HG03025 (cell line): Measurements from ENCODE around the gene SURF2.
"Not testable (repeated sequence)": the region's sequence is repeated elsewhere in the genome, so short reads cannot be mapped to it uniquely, and the experiment has no call there.

Experiments
- ATAC-seq: cut with Tn5 transposase; IDR thresholded peaks from one replicate; pipeline ENCODE4 v1.9.1; 2021; ENCODE audit warnings: mild to moderate bottlenecking, moderate library complexity; ENCODE audit not compliant: unreplicated experiment, low FRiP score

Gene SURF2

DNA sequence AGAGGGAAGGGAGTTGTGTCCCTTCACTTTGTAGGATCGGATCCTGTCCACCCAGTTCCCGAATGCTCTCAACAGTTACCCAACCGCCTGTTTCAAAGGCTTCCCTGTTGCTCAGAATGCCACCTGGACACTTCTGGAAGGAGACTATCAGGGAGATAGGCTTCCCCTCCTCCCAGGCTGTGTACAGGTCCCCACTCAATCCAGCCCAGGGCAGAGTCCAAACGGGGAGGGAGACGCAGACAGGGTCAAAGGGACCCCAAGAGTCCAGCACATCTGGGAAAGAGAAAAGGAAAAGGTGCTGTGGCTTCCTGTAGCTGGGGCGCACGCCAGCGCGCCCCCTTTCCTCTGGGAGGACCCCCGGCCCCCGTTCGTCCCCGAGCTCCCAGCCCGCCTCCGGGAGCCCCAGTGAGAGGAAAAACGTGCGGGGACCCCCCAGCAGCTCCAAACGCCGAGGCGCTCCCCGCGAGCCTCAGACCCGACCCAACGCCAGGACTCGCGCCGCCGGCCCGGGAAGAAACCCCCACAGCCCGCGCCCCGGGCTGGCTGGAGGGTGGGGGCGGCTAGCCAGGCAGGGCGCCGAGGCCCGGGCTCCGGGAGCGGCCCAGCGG, 18.9 kb downstream of the SURF2 start:
- ATAC-seq = peak; percentile 5

DNA sequence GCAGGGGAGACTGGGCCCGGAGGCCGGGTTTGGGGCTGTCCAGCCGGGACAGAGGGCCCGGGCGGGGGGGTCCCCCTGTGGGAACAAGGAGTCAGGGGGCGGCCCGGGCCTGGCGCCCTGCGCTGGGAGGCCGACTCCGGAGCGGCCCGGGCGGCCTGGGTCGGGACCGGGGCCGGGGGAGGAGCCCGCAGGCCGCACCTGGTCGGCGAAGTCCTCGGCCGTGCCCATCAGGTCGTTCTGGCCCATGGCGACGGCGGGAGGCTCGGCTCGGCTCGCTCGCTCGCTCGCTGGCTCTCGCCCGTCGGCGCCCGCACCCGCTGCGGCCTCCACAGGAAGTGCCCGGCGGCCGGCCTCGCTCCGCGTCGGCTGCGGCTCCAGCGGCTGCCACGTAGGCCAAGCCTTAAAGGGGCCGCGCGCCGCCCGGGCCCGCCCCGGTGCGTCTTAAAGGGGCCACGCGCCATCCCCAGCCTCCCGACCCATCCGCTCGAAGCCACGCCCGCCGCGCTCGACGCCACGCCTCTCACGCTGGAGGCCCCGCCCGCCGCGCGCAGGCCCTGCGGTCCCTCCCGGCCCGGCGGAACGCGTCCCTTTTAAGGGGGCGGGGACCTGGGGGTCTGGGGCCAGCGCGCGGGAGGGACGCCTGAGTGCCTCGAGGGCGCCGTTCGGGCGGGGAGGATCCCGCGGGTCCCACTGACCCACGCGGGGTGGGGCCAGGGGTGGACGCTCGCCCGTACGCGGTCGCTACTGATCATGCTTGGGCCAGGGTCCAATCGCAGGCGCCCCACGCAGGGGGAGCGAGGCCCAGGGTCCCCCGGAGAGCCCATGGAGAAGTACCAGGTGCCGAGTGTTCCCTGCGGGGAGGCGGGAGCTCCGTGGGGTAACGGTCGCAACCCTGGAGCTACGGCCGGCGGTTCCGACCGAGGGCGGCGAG, 19.6 kb downstream of the SURF2 start, which contains the start of the genes STKLD1 and SURF4:
STKLD1 (plus strand) TSS at position 643 of the 931 bp plus-strand sequence; CDS start at position 751, 108 bp downstream.
SURF4 (minus strand) TSS at position 337 of the 931 bp plus-strand sequence; CDS start at position 246, 91 bp downstream.
- ATAC-seq = peak; percentile 80

DNA sequence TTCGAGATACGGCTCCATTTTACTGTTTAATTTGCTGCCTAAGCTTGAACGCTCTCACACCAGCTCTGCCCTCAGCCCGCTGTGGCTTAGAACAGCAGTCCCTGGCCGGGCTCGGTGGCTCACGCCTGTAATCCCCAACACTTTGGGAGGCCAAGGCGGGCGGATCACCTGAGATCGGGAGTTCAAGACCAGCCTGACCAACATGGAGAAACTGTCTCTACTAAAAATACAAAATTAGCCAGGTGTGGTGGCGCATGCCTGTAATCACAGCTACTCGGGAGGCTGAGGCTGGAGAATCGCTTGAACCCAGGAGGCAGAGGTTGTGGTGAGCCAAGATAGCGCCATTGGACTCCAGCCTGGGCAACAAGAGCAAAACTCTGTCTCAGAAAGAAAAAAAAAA, 20.9 kb downstream of the SURF2 start:
- not testable (repeated sequence) for ATAC-seq

DNA sequence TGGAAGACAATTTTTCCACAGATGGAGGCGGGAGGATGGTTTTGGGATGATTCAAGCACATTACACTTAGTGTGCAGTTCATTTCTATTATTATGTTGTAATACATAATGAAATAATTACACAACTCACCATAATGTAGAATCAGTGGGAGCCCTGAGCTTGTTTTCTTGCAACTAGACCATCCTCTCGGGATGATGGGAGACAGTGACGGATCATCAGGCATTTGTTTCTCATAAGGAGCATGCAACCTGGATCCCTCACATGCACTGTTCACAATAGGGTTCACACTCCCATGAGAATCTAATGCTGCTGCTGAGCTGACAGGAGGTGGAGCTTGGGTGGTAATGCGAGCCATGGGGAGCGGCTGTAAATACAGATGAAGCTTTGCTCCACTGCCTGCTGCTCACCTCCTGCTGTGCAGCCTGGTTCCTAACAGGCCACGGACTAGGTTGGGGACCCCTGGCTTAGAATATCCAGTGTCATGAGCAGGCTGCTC, 21.4 kb downstream of the SURF2 start:
- no peak for ATAC-seq

DNA sequence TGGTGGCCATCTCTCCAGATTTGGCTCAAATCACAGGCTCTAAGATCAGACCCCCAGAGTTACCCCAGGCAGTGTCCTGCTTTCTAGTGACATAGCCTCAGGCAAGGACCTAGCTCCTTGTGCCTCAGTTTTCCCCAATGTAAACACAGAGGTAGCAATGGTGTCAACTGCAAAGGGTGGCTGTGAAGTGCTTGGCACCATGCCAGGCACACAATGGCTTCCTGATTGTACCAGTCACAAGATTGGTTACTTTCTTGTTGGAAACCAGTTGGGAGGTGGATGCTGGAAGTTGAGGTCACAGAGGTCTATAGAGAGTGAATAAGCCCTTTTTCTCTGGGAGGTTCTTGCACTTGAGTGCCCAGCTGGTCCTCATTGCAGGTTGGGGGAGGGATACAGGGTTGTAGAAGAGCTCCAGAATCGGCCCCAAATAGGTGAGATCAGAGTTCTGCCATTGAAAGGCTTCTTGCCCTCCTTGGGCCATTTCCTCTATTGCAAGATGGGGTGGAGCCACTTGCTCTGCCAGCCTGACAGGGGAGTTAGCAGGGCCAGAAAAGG, 22.1 kb downstream of the SURF2 start:
- no peak for ATAC-seq

DNA sequence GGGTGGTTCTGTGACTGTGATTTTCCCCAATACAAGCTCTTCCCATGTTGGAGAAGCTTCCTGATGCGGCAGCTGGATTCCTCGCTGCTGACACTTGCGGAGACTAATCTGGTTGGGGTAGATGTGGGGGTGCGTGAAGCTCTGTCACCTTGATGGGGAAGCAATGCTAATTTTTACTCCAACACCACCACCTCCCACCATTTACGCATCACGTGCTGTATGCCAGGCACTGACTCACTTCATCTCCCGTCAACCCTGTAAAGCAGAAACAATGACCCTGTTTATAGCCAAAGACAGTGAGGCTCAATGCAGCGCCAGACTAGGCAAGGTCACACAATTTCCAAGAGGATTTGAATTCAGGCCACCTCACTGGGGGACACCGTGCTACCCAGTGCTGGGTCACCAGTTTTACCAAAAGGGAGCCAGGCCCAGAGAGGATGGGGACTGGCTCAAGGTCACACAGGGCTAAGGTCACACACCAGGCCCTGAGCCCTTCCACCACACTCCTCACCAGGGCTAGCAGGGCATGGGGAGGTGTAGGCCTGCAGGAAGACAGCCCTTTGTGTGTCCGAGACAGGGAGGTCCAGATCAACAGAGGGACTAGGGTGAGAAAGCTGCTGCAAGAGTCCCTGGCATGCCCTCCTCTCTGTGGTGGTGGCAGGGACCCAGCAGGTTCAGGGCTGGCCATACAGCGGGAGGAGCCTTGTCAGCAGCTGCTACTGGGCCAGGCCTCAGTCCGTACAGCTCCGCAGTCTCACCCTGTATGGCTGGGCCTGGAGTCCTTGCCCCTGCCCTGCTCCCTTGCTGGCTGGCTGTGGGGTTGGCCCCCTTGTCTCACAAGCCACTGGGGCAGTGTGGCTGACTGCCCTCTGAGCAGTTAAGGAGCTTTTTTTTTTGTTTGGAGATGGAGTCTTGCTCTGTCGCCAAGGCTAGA, 23.1 kb downstream of the SURF2 start:
- no peak for ATAC-seq

DNA sequence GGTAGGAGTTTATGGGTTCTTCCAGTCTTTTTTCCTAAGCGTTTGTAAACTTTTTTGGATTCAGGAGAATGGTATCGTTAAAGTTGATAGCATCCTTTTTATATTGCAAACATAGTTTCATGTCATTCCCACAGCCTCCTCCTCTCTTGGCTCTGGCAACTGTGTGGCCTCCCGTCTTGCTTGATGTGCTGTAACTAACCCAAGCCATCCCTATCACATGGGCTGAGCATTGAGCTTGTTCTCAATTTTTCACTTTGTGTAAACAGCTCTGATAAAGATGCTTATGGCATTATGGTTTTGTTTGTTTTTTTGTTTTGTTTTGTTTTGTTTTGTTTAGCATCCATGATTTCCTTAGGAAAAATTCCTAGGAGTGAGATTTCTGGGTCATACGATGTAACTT, 24.4 kb downstream of the SURF2 start:
- no peak for ATAC-seq

DNA sequence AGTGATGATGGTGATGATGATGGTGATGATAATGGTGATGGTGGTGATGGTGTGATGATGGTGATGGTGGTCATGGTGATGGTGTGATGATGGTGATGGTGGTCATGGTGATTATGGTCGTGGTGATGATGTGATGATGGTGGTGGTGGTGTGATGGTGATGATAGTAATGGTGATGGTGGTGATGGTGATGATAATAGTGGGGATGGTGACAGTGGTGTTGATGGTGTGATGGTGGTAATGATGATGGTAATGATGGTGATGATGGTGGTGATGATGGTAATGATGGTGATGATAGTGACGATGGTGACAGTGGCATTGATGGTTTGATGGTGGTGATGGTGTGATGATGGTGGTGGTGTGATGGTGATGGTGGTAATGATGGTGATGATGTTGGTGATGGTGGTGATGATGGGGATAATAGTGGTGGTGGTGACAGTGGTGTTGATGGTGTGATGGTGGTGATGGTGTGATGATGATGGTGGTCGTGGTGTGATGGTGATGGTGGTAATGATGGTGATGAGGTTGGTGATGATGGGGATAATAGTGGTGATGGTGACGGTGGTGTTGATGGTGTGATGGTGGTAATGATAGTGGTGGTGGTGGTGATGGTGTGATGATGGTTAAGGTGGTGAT, 26.3 kb downstream of the SURF2 start:
- ATAC-seq = no peak

DNA sequence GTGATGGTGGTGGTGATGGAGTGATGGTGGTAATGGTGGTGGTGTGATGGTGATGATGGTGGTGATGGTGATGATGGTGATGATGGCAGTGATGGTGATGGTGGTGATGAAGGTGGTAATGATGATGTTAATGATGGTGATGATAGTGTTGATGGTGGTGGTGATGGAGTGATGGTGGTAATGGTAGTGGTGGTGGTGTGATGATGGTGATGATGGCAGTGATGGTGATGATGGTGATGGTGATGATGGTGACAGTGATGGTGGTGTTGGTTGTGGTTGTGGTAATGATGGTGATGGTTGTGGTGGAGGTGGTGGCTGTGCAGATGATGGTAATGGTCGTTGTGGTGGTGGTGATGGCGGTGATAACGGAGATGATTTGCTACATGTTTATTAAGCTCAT, 27.1 kb downstream of the SURF2 start:
- ATAC-seq = no peak

DNA sequence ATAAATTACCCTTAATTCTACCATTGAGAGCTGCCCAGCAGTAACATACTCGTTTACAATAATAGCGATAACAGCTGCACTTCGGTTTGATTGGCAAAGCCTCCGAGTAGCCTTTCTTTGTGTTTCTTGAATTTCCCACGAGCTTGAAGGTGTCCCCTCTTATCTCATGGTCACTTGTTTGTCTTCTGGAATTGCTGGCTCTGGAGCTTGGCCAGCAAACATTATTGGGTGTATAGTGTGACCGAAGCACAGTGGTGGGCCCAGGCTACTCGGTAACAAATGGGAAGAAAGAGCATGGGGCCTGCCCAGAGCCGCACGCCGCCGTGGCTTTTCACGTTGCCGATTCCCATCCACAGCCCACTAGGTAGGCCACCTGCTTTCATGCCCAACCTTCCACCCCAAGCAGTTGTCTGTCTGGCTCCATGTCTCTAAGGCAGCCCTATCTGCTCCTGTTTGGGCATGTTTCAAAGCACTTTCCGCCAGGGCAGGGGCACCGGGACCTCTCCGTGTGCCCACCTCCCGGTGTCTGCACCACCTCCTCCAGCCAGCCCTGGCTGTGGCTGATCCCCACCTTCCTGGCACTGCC, 28.5 kb downstream of the SURF2 start:
- no peak for ATAC-seq

DNA sequence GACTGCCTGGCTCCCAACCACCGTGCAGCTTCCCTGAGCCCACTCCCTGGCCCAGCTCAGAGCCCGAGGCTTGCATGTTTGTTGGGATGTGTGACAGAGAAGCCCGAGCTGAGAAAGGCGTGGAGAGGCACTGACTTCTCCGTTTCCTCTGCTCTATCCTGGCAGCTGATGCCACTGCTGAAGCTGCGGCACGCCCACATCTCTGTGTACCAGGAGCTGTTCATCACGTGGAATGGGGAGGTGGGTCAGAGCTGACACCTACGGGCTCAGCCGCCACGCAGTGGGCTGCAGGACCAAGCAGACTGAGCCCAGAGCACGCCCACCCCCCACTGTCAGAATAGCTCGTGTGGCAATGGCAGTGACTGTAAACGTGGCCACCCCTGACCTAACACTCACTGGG, 29.1 kb downstream of the SURF2 start:
- no peak for ATAC-seq

DNA sequence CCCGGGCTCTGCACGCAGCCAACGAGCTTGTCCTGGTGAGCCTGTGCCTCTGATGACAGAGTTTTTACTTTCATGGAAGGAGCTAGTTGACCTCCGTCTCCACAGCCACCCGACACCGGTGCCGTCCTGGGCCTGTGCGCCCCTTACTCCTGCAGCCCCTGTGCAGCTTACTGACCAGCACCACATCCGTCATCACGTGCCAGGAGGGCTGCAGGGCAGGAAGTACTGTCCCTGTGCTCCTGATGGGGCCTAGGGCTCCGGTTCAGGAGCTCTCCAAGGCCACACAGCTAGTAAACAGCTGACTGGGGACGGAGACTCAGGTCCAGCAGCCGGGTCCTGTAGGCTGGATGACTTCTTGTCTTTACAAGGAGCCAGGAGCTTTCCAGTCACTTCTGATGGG, 30.0 kb downstream of the SURF2 start:
- ATAC-seq = no peak

DNA sequence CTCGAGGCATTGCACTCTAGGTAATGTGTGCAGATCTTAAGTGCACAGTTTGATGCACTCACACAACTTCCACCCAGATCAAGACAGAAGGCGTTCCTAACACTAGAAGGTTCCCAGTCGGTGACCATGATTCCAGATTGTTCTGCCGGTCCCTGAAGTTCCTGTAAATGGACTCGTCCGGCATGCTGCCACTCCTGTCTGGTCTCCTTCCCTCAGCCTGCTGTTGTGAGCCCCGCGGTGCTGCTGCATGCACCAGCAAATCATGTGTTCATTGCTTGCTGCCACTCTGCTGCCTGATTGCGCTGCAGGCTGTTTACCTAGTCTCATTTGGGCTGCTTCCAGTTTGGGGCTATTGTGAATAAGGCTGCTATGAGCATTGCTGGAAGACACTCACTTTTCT, 31.3 kb downstream of the SURF2 start:
- no peak for ATAC-seq

DNA sequence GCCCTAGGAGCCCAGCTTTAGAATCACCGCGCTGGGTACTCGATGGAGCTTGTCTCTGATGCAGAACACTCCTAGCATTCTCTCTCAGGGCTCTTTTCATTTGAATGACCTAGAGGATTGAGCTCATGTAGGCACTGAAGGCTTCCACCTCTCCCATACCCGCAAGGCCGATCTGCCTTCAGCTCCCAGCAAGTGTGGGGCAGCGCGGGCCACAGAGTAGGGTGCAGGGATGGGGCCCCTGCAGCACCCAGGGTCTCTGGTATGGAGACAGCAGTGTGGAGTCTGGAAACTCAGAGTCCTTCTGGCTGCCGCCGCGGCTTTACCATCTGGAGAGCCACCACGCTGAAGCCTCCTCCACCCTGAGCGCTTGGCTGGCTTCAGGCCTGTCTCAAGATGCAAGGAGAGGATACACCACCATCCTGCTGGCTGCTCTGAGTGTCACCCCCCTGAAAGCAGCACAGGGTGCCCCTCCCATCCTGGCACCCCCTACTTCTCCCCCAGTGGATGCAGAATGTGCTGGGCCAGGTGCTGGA, 32.7 kb downstream of the SURF2 start:
- ATAC-seq = no peak

DNA sequence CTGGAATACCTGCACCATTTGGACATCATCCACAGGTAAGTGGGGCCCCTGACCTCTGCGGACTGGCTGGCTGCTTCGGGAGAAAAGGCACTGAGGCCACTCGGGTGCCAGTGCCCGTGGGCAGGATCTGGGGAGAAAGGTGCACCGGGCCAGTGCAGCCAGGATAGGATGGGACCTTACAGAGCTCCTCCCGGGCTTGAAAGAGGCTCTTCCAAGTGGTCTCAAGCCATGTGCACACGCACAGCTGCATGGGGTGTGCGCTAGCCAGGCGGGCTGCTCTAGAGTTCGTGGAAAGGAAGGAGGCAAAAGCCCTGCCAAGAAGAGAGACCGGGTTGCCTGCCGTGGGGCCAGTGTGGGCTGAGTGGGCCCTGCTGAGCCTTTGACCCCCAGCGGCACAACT, 33.2 kb downstream of the SURF2 start:
- ATAC-seq = no peak

DNA sequence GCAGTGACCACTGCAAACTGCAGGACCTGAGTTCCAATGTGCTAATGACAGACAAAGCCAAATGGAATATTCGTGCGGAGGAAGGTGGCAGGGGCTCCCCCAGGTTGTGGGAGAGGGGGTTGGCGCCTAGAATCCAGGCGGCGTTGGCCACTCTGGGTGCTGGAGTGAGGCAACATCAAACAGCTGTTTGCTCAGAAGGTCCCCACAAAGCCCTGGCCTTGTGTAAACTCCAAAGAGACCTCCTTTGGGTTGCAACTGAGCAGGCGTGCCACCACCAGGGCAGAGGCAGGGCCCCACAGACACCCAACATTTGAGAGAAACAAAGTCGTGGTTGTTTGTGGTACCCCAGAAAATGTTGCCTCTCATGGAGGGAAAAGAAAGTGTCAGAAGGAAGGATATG, 34.4 kb downstream of the SURF2 start:
- ATAC-seq = no peak

DNA sequence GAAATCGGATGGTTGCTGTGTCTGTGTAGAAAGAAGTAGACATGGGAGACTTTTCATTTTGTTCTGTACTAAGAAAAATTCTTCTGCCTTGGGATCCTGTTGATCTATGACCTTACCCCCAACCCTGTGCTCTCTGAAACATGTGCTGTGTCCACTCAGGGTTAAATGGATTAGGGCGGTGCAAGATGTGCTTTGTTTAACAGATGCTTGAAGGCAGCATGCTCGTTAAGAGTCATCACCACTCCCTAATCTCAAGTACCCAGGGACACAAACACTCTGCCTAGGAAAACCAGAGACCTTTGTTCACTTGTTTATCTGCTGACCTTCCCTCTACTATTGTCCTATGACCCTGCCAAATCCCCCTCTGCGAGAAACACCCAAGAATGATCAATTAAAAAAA, 35.1 kb downstream of the SURF2 start:
- not testable (repeated sequence) for ATAC-seq

DNA sequence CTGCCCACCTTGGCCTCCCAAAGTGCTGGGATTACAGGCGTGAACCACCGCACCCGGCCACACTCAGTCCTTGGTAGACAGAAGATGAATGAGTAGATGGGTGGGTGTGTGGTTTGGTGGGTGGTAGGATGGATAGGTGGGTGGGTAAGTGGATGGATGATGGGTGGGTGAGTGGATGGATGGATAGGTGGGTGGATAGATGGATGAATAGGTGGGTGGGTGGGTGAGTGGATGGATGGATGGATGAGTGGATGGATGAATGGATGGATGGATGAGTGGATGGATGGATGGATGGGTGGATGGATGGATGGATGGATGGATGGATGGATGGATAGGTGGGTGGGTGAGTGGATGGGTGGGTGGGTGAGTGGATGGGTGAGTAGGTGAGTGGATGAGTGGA, 36.0 kb downstream of the SURF2 start:
- ATAC-seq = not testable (repeated sequence)

DNA sequence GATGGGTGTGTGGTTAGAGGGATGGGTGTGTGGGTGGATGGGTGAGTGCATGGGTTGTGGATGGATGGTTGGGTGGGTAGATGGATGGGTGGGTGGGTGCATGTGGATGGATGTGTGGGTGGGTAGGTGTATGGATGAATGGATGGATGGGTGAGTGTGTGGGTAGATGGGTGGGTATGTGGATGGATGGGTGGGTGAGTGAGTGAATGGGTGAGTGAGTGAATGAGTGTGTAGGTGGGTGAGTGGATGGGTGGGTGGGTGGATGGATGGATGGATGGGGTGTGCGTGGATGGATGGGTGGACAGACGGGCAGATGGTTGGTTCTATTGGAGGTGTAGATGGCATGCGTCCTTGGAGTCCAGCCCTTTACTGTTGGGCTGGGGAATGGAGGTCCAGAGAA, 37.0 kb downstream of the SURF2 start:
- no peak for ATAC-seq
